ENCODE data around the gene TTC8.

The TTC8 gene

GRCh38 chr14:88835661-88836060, 11.2 kb downstream of the TTC8 start:
- Histone ChIP-seq H4K12ac (ENCODE audit: low read depth, low read length) (no peak overlapping the region), H2AK5ac (ENCODE audit: low read length) (no peak overlapping the region), H3K9me3 (ENCODE audit: insufficient read depth, low read depth, low read length) (no peaks in the 10 kb centered on the region), H3K79me2 (ENCODE audit: control insufficient read depth, insufficient read depth, low read length, poor library complexity) (no peaks in the 10 kb centered on the region), H3K9ac (ENCODE audit: low read length) (no peak overlapping the region), H2BK12ac (ENCODE audit: low read length) (no peak overlapping the region), H4K91ac (ENCODE audit: low read depth, low read length) (no peak overlapping the region), H3K4me3 (ENCODE audit: low read depth, low read length) (no peak overlapping the region), H2AFZ (ENCODE audit: insufficient read depth, low read length, poor library complexity) (no peak overlapping the region), H3K23ac (ENCODE audit: low read length) (no peak overlapping the region), H3K18ac (ENCODE audit: low read length) (no peak overlapping the region), H3K14ac (ENCODE audit: low read length) (no peak overlapping the region), H2BK5ac (ENCODE audit: low read depth, low read length, poor library complexity) (no peak overlapping the region), H3K79me1 (ENCODE audit: low read length) (no peaks in the 10 kb centered on the region), H3K4me2 (ENCODE audit: low read length) (no peak overlapping the region), H3K27me3 (ENCODE audit: insufficient read depth, low read length) (no peaks in the 10 kb centered on the region), H3K27ac (ENCODE audit: low read depth, low read length) (no peak overlapping the region), H3K4me1 (ENCODE audit: control insufficient read depth in 1 of 2, insufficient read depth in 2 of 2, low read length in 2 of 2) (no peaks in the 10 kb centered on the region), H3K4ac (ENCODE audit: low read depth, low read length) (no peak overlapping the region), H3K36me3 (ENCODE audit: control insufficient read depth in 1 of 2, insufficient read depth in 2 of 2, low read length in 2 of 2) (no peaks in the 10 kb centered on the region), H2BK120ac (ENCODE audit: insufficient read depth, low read length, poor library complexity) (no peak overlapping the region), H4K8ac (ENCODE audit: low read depth, low read length) (no peak overlapping the region)
- no peak for DNase-seq

- Histone ChIP-seq H3K9me3 (ENCODE audit: insufficient read depth, low read depth, low read length) (no peaks in the 10 kb centered on the region), H3K9ac (ENCODE audit: low read length) (no peak overlapping the region), H2BK12ac (ENCODE audit: low read length) (no peak overlapping the region), H3K4me3 (ENCODE audit: low read depth, low read length) (no peak overlapping the region), H3K4ac (ENCODE audit: low read depth, low read length) (no peak overlapping the region), H3K23ac (ENCODE audit: low read length) (no peak overlapping the region), H3K27me3 (ENCODE audit: insufficient read depth, low read length) (no peaks in the 10 kb centered on the region), H3K79me2 (ENCODE audit: control insufficient read depth, insufficient read depth, low read length, poor library complexity) (no peaks in the 10 kb centered on the region), H3K4me2 (ENCODE audit: low read length) (no peak overlapping the region), H2BK120ac (ENCODE audit: insufficient read depth, low read length, poor library complexity) (no peak overlapping the region), H4K12ac (ENCODE audit: low read depth, low read length) (no peak overlapping the region), H3K36me3 (ENCODE audit: control insufficient read depth in 1 of 2, insufficient read depth in 2 of 2, low read length in 2 of 2) (no peaks in the 10 kb centered on the region), H3K14ac (ENCODE audit: low read length) (no peak overlapping the region), H3K79me1 (ENCODE audit: low read length) (no peaks in the 10 kb centered on the region), H4K91ac (ENCODE audit: low read depth, low read length) (no peak overlapping the region), H3K18ac (ENCODE audit: low read length) (no peak overlapping the region), H2AFZ (ENCODE audit: insufficient read depth, low read length, poor library complexity) (no peak overlapping the region), H3K27ac (ENCODE audit: low read depth, low read length) (no peak overlapping the region), H4K8ac (ENCODE audit: low read depth, low read length) (no peak overlapping the region), H2AK5ac (ENCODE audit: low read length) (no peak overlapping the region), H2BK5ac (ENCODE audit: low read depth, low read length, poor library complexity) (no peak overlapping the region), H3K4me1 (ENCODE audit: control insufficient read depth in 1 of 2, insufficient read depth in 2 of 2, low read length in 2 of 2) (no peaks in the 10 kb centered on the region)
- no peak for DNase-seq
- no CpG with 5 or more reads among the region's 1 CpG for WGBS (ENCODE audit: extremely low coverage, insufficient coverage, insufficient read length)
Measured at GRCh38 chr14:88837495-88837894, 13.0 kb downstream of the TTC8 start.

- no peak overlapping the region for H4K91ac ChIP-seq (ENCODE audit: low read depth, low read length)
- no peak overlapping the region for H2AK5ac ChIP-seq (ENCODE audit: low read length)
- H3K4ac ChIP-seq (ENCODE audit: low read depth, low read length) = no peak overlapping the region
- H3K9ac ChIP-seq (ENCODE audit: low read length) = no peak overlapping the region
- H4K8ac ChIP-seq (ENCODE audit: low read depth, low read length) = no peak overlapping the region
- H3K18ac ChIP-seq (ENCODE audit: low read length) = no peak overlapping the region
- no peak for DNase-seq
- no peak overlapping the region for H2BK12ac ChIP-seq (ENCODE audit: low read length)
- H3K36me3 ChIP-seq (ENCODE audit: control insufficient read depth in 1 of 2, insufficient read depth in 2 of 2, low read length in 2 of 2) = no peaks in the 10 kb centered on the region
- no peaks in the 10 kb centered on the region for H3K9me3 ChIP-seq (ENCODE audit: insufficient read depth, low read depth, low read length)
- H3K4me3 ChIP-seq (ENCODE audit: low read depth, low read length) = no peak overlapping the region
- no peak overlapping the region for H2BK5ac ChIP-seq (ENCODE audit: low read depth, low read length, poor library complexity)
- H3K4me2 ChIP-seq (ENCODE audit: low read length) = no peak overlapping the region
- H3K23ac ChIP-seq (ENCODE audit: low read length) = no peak overlapping the region
- H3K14ac ChIP-seq (ENCODE audit: low read length) = no peak overlapping the region
- no peaks in the 10 kb centered on the region for H3K79me2 ChIP-seq (ENCODE audit: control insufficient read depth, insufficient read depth, low read length, poor library complexity)
- H3K27ac ChIP-seq (ENCODE audit: low read depth, low read length) = no peak overlapping the region
- no peak overlapping the region for H2AFZ ChIP-seq (ENCODE audit: insufficient read depth, low read length, poor library complexity)
- H4K12ac ChIP-seq (ENCODE audit: low read depth, low read length) = no peak overlapping the region
- no peaks in the 10 kb centered on the region for H3K4me1 ChIP-seq (ENCODE audit: control insufficient read depth in 1 of 2, insufficient read depth in 2 of 2, low read length in 2 of 2)
- H2BK120ac ChIP-seq (ENCODE audit: insufficient read depth, low read length, poor library complexity) = no peak overlapping the region
- no peaks in the 10 kb centered on the region for H3K79me1 ChIP-seq (ENCODE audit: low read length)
- H3K27me3 ChIP-seq (ENCODE audit: insufficient read depth, low read length) = no peaks in the 10 kb centered on the region
- WGBS (ENCODE audit: extremely low coverage, insufficient coverage, insufficient read length) = no CpG with 5 or more reads among the region's 3 CpGs
Measured at GRCh38 chr14:88838015-88838414, 13.6 kb downstream of the TTC8 start.

GRCh38 chr14:88840926-88841325, 16.5 kb downstream of the TTC8 start:
- Histone ChIP-seq H3K36me3 (ENCODE audit: control insufficient read depth in 1 of 2, insufficient read depth in 2 of 2, low read length in 2 of 2) (no peaks in the 10 kb centered on the region), H3K4ac (ENCODE audit: low read depth, low read length) (no peak overlapping the region), H3K18ac (ENCODE audit: low read length) (no peak overlapping the region), H4K8ac (ENCODE audit: low read depth, low read length) (no peak overlapping the region), H3K23ac (ENCODE audit: low read length) (no peak overlapping the region), H3K79me2 (ENCODE audit: control insufficient read depth, insufficient read depth, low read length, poor library complexity) (no peaks in the 10 kb centered on the region), H3K4me1 (ENCODE audit: control insufficient read depth in 1 of 2, insufficient read depth in 2 of 2, low read length in 2 of 2) (no peaks in the 10 kb centered on the region), H2AK5ac (ENCODE audit: low read length) (no peak overlapping the region), H3K79me1 (ENCODE audit: low read length) (no peaks in the 10 kb centered on the region), H4K91ac (ENCODE audit: low read depth, low read length) (no peak overlapping the region), H3K4me3 (ENCODE audit: low read depth, low read length) (no peak overlapping the region), H3K9me3 (ENCODE audit: insufficient read depth, low read depth, low read length) (no peaks in the 10 kb centered on the region), H2AFZ (ENCODE audit: insufficient read depth, low read length, poor library complexity) (no peak overlapping the region), H3K4me2 (ENCODE audit: low read length) (no peak overlapping the region), H2BK5ac (ENCODE audit: low read depth, low read length, poor library complexity) (no peak overlapping the region), H3K27me3 (ENCODE audit: insufficient read depth, low read length) (no peaks in the 10 kb centered on the region), H3K14ac (ENCODE audit: low read length) (no peak overlapping the region), H3K27ac (ENCODE audit: low read depth, low read length) (no peak overlapping the region), H4K12ac (ENCODE audit: low read depth, low read length) (no peak overlapping the region), H2BK12ac (ENCODE audit: low read length) (no peak overlapping the region), H2BK120ac (ENCODE audit: insufficient read depth, low read length, poor library complexity) (no peak overlapping the region), H3K9ac (ENCODE audit: low read length) (no peak overlapping the region)
- WGBS (ENCODE audit: extremely low coverage, insufficient coverage, insufficient read length) = no CpG with 5 or more reads among the region's 5 CpGs
- no peak for DNase-seq

GRCh38 chr14:88841741-88842140, 17.3 kb downstream of the TTC8 start:
- Histone ChIP-seq H3K79me1 (ENCODE audit: low read length) (no peaks in the 10 kb centered on the region), H3K4me2 (ENCODE audit: low read length) (no peak overlapping the region), H2AFZ (ENCODE audit: insufficient read depth, low read length, poor library complexity) (no peak overlapping the region), H2AK5ac (ENCODE audit: low read length) (no peak overlapping the region), H3K23ac (ENCODE audit: low read length) (no peak overlapping the region), H4K8ac (ENCODE audit: low read depth, low read length) (no peak overlapping the region), H3K18ac (ENCODE audit: low read length) (no peak overlapping the region), H4K91ac (ENCODE audit: low read depth, low read length) (no peak overlapping the region), H3K36me3 (ENCODE audit: control insufficient read depth in 1 of 2, insufficient read depth in 2 of 2, low read length in 2 of 2) (no peaks in the 10 kb centered on the region), H3K14ac (ENCODE audit: low read length) (no peak overlapping the region), H3K4me3 (ENCODE audit: low read depth, low read length) (no peak overlapping the region), H4K12ac (ENCODE audit: low read depth, low read length) (no peak overlapping the region), H3K79me2 (ENCODE audit: control insufficient read depth, insufficient read depth, low read length, poor library complexity) (no peaks in the 10 kb centered on the region), H2BK12ac (ENCODE audit: low read length) (no peak overlapping the region), H3K9ac (ENCODE audit: low read length) (no peak overlapping the region), H3K27me3 (ENCODE audit: insufficient read depth, low read length) (no peaks in the 10 kb centered on the region), H3K4ac (ENCODE audit: low read depth, low read length) (no peak overlapping the region), H3K4me1 (ENCODE audit: control insufficient read depth in 1 of 2, insufficient read depth in 2 of 2, low read length in 2 of 2) (no peaks in the 10 kb centered on the region), H2BK5ac (ENCODE audit: low read depth, low read length, poor library complexity) (no peak overlapping the region), H3K27ac (ENCODE audit: low read depth, low read length) (no peak overlapping the region), H2BK120ac (ENCODE audit: insufficient read depth, low read length, poor library complexity) (no peak overlapping the region), H3K9me3 (ENCODE audit: insufficient read depth, low read depth, low read length) (no peaks in the 10 kb centered on the region)
- no peak for DNase-seq
- WGBS (ENCODE audit: extremely low coverage, insufficient coverage, insufficient read length) = no CpG with 5 or more reads among the region's 1 CpG

Measured in trophoblast cell (in vitro differentiated cells and primary cell).